HG02981 (cell line): ENCODE measurements around the gene HLA-DPA1.

Experiments
- ATAC-seq: cut with Tn5 transposase; IDR thresholded peaks from one replicate; pipeline ENCODE4 v1.9.1; 2021; ENCODE audit warnings: mild to moderate bottlenecking, moderate library complexity; ENCODE audit not compliant: unreplicated experiment

HLA-DPA1 gene

DNA sequence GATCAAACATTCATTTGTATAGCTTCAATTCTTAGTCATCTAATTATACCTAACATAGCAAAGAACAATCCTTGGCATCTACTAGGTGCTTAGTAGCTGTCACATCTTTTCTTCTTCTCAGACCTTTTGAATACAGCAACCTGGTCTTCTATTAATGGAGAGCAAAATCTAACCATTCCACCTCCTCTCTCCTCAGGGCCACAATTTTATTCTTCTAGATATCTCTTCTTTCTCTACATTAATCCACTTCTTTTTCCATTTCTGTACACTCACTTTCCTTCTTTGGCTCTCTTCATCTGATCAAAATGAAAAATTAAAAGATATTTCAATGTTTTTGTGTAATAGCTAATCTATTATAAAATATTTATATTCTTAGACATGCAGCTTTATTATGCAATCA is 55.0 kb downstream of the HLA-DPA1 start:
- no peak for ATAC-seq

- no peak for ATAC-seq
Measured at GRCh38 chr6:33017694-33018353, 55.6 kb downstream of the HLA-DPA1 start.

- ATAC-seq = no peak
Measured at GRCh38 chr6:33017018-33017417, 56.4 kb downstream of the HLA-DPA1 start.

- no peak for ATAC-seq
Measured at GRCh38 chr6:33015798-33016197, 57.7 kb downstream of the HLA-DPA1 start.

DNA sequence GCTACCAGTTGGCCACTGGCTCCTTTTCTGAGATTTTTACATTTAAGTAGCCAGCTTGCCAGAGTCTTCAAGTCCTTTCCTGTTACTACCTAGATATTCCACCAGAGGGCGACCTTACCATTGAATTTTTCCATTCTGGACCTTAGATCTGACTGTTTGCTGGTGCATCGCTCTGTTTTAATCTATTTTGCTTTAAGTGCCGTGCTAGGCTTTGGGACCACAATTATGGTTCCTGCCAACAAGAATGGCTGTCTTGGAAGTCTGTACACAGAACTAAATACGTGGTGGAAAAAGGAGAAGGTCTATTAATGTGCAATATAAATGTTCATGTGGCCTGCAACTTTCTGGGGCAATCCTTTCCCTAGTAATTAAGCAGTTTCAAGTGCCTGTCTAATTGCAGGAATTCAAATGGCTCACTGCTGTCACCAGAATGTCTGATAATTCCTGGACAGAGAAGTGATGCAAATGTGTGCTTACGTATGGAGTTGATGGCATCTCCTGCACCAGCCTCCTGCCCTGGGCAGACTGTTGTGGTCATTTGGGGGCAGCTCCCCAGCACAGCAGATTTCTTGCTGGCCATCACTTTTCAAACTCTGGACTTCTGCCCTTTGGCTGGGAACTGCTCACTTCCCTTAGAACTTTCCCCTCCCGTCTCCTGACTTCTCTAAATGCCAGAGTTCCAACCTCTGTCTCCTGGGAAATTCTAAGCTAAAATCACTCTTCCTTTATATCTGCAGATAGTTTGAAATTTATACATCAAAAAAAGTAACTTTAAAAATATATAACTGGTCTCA is 58.4 kb downstream of the HLA-DPA1 start:
- no peak for ATAC-seq
